Measurements from ENCODE around the gene EP400.
A peak's percentile ranks its signal among the peaks of the same experiment; 100 is the strongest.

The EP400 gene, protein sequence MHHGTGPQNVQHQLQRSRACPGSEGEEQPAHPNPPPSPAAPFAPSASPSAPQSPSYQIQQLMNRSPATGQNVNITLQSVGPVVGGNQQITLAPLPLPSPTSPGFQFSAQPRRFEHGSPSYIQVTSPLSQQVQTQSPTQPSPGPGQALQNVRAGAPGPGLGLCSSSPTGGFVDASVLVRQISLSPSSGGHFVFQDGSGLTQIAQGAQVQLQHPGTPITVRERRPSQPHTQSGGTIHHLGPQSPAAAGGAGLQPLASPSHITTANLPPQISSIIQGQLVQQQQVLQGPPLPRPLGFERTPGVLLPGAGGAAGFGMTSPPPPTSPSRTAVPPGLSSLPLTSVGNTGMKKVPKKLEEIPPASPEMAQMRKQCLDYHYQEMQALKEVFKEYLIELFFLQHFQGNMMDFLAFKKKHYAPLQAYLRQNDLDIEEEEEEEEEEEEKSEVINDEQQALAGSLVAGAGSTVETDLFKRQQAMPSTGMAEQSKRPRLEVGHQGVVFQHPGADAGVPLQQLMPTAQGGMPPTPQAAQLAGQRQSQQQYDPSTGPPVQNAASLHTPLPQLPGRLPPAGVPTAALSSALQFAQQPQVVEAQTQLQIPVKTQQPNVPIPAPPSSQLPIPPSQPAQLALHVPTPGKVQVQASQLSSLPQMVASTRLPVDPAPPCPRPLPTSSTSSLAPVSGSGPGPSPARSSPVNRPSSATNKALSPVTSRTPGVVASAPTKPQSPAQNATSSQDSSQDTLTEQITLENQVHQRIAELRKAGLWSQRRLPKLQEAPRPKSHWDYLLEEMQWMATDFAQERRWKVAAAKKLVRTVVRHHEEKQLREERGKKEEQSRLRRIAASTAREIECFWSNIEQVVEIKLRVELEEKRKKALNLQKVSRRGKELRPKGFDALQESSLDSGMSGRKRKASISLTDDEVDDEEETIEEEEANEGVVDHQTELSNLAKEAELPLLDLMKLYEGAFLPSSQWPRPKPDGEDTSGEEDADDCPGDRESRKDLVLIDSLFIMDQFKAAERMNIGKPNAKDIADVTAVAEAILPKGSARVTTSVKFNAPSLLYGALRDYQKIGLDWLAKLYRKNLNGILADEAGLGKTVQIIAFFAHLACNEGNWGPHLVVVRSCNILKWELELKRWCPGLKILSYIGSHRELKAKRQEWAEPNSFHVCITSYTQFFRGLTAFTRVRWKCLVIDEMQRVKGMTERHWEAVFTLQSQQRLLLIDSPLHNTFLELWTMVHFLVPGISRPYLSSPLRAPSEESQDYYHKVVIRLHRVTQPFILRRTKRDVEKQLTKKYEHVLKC (N-terminal part only)

DNA sequence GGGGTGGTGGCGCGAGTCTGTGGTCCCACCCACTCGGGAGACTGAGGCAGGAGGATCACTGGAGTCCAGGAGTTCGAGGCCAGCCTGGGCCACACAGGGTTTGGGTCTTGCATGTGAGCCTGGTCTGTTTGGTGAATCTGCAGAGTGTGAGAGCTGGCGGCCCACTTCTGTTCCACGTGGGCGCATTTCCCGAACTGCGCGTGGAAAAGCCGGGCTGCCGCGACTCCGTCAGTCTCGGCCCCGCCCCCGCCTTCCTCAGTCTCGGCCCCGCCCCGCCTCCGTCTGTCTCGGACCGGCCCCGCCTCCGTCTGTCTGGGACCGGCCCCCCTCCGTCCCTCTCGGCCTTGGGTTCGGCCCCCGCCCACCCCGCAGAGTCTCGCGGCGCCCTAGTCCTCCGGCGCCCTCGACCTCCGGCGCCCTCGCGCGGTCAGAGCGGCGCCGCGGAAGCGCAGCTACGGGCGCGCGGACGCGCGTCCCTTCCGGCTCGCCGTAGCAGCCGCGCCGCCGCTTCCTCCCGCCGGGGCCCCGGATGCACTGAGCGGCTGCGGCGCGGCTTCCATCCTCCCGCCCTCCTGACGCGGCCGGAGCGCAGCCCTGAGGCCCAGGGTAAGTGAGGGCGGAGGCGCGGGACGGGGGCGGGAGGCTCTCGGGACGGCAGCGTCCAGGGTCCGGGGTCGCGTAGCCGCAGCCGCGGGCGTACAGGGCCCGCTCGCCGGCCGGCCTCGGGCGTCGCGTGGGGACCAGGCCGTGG is at the start of gene EP400:
EP400 (plus strand) TSS at position 512 of the 751 bp plus-strand sequence. CDS start 10,678 bp downstream, outside the sequence.
- peak; percentile 93 for DNase-seq (ENCODE audit: low read depth)

DNA sequence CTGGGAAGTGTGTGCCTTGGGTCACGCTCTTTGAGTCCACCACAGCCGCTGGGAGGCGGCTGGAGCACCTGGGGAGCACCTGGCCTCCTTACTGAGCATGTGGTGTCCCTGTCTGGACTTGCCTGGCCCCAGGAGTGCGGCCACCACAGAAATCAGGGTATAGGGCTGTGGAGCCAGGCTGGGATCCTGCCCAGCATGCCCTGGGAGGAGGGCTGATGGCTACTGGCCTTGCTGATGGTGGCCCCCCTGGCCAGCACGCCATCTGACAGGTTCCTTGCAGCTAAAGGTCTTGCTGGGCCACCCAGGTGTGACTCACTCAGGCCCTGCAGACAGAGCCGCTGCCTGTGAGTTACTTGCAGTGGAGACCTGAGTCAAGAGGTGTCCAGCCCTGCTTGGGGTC is 49.3 kb upstream of the EP400 start:
- DNase-seq (ENCODE audit: low read depth) = peak; percentile 24

DNA sequence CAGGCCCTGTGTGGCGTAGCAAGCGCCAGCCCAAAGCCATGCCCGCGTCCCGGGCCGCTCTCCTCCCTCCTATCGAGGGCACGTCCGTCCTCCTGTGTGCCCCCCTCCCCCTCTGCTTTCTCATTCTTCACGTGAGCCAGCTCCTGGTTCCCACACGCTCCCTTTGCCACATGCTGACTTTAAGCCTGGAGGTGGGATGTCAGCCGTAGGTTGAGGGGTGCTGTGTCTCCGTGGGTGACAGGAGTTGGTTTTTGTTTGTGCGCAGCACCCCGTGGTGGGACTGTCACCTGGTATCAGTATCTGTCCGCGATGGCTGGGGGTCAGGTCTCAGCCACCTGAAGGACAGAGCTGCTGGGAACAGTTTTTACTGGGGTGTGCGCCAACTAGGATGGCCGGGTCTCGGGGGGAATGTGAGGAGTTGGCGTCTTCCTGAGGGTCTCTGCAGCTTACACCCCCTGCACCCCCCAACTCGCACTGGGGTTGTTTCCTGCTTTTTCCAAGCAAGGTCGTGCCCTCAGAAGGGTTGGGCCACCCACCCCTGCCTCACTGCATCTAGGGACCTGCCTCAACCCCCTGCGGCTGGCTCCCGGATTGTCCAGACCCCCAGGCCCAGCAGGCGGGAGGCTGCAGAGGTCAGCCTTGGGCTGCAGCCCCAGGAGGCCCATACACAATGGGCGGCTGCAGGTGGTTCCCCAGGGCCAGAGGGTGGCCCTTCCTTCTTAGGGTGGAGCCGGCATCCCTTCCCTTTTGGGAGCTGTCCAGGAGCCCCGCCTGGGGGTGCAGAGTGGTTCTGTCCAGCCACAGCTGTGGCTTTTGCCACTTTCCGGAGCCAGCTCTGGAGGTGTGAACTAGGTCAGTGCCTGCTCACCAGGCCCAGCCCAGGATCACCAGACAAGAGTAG is 48.1 kb upstream of the EP400 start:
- DNase-seq (ENCODE audit: low read depth) = no peak

DNA sequence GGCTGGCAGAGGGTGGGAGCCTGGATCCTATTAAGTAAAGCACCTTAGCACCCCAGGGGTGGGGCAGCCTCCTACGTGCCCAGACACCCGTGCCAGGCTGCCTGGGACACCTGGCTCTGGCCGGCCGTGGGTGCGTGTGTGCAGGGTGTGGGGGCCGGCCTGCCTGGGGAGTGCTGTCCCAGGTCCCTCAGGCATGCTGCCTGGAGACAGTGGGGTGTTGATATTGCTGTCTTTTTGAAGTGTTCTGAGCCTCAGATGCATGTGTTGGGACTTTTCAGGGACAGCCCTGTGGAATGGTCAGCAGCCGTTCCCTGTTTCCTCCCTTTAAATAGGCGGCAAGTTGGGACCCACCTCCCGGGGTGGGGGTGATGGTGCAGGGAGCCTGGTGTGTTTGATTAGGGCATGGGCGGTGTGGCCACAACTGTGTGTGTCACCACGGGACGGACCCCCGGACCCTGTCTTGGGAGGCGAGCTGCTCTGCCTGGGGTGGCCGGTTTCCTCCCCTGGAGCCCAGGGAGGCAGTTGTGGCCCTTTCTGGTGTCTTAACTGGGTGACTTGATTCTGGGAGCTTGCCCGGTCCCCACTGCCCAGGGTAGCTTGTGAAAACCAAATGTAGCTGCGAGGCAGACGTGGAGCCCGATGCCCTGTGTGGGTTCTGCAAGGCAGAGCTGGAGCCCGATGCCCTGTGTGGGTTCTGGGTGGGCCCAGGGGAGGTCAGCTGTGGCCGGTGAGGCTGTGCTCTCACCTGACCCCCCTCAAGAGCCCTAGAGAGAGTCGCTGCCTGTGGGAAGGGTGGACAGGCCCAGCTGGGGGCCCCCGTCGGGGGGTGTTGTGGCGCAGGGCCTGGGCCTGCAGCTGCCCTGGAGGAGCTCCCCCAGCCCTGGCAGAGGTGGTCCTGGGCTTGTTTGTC is 47.2 kb upstream of the EP400 start:
- no peak for DNase-seq (ENCODE audit: low read depth)

DNA sequence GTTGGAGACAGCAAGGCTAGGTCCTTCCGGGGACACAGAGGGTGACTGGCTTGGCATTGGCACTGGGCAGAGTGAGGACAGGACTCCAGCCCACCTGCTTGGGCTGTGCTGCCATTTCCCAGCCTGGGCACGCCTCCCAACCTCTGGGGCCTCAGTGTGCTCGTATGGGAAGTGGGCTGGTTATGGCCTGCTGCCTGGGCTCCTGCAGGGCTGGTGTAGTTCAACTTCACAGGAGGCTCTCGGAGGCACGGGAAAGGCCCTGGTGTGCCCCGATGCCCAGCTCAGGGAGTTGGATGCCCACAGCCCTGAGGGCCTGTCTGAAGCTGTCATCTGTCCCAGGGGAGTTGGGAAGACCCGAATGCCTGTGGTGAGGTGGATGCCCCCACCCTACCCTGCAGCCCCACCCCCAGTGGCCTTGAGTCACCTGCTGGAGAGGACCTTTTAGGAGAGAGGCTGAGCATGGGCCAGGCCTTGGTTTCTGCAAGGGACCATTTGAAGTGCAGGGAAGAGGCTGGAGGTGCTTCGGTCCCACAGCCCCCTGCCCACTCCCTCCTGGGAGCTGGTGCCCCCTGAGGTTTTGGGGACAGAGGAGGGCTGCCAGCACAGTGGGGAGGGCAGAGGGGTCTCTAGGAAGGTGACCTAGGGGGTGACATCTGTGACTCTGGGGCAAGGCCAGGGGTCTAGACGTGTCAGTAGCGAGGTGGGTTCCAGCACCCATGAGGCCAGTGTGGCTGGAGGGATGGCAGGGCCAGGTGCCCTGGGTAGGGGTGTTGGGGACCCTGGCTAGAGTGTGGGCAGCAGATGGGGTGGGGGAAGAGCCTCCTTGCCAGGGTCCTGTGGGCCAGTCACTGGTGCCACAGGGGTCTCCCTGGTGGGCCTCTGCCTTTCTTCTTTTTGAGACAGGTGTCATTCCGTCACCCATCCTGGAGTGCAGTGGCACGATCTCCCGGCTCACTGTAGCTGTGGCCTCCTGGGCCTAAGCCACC is 46.2 kb upstream of the EP400 start:
- no peak for DNase-seq (ENCODE audit: low read depth)

DNA sequence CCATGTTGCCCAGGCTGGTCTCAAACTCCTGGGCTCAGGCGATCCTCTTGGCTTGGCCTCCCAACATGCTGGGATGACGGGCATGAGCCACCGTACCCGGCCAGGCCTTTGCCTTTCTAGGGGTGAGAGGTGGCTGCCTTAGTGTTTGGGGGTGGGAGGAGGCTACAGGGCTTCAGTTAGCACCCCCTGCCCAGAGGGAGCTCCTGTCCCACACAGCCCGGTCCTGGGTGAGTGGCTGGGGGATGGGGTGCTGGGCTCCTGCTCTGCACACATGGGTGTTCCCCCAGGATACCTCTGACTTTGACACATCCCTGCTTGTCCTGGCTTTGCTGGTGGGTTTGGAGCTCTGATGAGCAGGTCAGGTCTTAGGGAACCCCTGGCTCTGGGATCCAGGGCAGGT is 45.4 kb upstream of the EP400 start:
- no peak for DNase-seq (ENCODE audit: low read depth)

DNA sequence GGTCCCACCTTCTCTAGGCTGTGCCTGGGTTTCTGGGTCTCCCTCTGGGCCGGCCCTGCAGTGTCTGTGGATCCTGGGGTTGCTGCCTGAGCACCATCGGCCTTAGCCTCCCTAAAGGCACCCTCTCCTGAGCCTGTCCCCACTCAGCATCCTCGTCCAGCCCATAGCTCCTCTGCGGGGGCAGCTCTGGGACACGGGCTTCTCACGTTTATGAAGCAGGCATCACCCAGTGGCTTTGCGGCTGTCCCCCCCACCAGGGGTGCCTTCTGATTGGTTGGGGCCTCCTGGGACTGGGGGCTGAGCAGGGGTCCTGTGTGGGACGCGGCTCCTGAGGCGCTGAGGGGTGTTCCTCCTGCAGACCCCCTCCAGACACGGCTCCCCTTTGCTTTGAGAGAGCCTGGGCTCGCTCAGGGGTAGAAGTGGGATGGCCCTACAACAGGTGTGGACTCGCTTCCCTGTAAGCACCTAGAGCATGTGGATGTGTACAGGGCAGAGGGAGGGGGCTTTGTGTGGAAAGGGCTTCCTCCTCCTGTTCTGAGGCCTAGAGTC is 44.6 kb upstream of the EP400 start:
- DNase-seq (ENCODE audit: low read depth) = no peak

DNA sequence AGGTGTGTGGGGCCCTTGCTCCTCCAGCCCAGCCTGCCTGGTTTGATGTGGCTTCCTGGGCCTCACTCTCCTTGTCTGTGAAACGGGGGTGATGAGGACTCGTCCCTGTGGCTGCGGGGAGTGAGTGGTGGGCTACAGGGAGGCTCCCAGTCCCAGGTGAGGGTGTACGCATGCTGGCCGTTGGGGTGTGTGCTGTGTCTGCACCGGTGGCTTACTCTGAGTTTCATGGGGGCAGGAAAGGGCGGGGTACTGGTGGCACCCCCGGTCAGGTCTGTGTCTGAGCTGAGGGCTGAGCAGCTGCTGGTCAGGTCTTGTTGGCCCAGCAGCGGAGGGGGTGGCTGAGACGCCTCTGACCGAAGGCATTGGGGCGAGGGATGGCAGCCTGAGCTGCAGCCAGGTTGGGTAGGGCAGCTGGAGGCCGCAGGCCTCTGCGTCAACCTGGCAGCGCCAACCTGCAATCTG is 44.1 kb upstream of the EP400 start:
- DNase-seq (ENCODE audit: low read depth) = no peak

DNA sequence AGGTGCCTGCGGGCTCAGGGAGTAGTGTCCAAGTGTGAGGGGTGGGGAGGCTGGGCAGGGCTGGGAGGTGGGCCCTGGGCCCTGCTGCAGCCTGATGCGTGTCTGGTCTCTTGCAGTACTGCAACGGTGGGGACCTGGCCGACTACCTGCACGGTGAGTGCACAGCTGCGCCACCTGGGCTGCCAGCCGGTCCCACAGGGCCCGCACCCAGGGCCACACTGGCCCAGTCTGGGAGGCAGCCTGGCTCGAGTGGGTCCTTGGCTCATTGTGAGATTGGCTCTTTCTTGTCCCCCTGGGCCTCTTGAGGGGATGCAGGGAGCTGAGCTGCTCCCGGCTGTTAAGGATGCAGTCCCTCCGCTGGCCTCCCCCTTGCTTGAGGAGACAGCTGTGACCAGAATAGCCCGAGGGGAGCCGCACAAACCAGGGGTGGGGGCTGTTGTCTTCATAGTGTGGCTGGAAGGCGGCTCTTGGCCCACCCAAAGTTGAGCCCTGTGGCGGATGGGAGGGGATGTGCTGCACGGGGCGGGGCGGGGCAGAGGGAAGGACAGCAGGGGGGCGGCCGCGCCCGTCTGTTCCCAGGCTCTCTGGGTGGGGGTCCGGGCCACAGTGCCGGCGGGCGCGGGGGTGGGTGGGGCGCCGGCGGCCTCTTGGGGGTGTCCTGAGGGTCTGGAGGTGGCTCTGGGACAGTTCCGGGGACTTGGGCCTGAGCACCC is 42.2 kb upstream of the EP400 start:
- DNase-seq (ENCODE audit: low read depth) = no peak

DNA sequence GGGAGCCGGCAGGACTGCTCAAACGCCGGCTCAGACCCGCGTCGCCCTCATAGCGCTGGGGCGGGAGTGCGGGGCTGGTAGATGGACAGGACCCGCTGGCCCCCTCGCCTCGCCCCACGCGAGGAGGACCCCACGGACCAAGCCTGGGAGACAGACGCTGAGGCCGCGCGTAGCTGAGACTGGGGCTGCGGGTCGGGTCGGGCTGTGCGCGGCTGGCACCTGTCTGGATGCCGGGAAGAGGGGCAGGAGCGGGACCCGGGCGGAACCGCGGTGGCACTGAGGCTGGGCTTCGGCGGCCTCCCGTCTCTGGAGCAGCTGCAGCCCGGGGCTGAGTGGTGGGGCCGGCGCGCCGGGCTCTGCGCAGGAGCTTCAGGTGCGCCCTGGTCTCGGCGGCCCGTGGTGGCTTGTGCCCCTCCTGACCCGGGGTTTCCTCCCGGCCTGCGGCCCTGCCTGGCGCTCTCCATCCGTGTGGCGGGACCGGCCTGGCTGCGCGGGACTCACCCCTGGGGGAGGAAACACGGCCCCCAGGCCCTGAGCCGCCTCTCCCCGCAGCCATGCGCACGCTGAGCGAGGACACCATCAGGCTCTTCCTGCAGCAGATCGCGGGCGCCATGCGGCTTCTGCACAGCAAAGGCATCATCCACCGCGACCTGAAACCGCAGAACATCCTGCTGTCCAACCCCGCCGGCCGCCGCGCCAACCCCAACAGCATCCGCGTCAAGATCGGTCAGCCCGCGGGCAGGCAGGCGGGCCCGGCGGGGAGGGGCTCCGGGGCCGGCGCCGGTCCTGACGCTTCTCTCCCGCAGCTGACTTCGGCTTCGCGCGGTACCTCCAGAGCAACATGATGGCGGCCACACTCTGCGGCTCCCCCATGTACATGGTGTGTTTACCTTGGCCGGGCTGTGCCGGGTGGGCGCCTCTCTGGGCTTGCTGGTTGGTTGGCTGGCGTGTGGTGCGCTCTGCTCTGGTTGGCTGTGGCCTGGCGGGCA is 41.4 kb upstream of the EP400 start:
- DNase-seq (ENCODE audit: low read depth) = no peak

DNA sequence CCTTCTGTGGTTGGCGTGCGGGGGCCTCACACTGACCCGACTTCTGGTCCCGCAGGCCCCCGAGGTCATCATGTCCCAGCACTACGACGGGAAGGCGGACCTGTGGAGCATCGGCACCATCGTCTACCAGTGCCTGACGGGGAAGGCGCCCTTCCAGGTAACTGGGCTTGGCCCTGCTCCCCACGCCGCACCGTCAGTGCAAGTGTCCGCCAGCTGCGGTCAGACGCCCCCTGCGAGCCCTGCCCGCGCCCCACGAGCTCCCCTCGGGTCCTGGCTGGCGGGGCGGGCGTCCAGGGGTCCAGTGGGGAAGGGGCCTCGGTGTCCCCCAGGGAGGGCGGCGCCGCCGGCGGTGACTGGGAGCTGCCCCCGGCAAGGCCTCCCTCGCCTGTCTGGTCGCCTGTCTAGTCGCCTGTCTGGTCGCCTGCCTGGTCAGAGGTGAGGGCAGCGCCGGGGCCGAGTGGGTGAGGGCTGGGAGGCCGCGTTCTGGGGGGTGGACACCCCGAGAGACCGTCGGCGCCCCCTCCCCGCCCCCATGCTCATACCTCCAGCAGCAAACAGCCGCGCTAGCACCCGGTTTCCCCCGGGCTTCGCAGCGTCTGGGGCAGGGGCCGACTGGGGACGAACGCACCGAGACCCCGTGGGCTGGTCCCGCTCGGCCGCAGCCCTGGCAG is 40.5 kb upstream of the EP400 start:
- DNase-seq (ENCODE audit: low read depth) = no peak

DNA sequence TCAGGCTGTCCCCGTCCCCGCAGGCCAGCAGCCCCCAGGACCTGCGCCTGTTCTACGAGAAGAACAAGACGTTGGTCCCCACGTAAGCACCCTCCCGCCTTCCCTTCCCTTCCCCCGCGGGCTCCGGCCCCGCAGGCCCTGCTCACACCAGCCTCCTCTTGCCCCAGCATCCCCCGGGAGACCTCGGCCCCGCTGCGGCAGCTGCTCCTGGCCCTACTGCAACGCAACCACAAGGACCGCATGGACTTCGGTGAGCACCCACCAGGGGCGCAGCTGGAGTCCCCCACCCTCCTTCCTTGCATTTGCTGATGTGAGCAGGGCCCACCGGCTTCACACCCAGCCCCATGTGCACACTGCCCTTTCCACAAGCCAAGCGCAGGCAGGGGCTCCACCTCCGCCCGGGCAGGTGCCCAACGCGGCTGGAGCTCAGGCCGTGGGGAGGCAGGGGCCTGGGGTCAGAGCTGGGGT is 40.0 kb upstream of the EP400 start:
- DNase-seq (ENCODE audit: low read depth) = no peak

DNA sequence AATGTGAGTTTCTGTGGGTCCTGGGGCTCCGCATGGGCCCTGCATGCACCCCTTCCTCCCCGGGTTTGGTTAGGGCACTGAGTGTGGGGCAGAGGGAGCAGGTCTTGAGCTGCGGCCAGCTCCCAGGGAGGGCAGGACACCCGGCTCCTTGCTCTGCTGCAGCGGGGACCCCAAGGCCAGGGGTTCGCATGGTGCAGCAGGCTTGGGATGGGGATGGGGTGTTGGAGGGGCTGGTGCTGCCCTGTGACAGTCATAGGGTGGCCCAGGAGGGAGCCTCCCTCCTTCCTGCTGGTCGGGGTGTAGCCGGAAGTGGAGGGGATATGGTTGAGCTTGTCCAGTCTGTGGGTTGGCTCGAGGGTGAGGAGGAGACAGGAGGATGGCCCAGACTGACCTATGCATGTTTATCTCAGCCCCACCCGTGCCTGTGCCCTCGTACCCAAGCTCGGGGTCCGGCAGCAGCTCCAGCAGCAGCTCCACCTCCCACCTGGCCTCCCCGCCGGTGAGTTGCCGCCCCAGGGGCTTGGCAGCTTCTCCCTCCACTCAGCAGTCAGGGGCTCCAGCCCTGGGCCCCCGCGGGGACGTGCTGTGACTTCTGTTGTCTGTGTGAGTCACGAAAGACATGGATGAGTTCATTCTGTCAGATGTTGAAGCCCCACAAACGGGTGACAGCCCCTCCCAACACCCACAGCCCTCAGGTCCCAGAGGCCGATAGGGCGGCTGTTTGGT is 39.3 kb upstream of the EP400 start:
- DNase-seq (ENCODE audit: low read depth) = no peak

DNA sequence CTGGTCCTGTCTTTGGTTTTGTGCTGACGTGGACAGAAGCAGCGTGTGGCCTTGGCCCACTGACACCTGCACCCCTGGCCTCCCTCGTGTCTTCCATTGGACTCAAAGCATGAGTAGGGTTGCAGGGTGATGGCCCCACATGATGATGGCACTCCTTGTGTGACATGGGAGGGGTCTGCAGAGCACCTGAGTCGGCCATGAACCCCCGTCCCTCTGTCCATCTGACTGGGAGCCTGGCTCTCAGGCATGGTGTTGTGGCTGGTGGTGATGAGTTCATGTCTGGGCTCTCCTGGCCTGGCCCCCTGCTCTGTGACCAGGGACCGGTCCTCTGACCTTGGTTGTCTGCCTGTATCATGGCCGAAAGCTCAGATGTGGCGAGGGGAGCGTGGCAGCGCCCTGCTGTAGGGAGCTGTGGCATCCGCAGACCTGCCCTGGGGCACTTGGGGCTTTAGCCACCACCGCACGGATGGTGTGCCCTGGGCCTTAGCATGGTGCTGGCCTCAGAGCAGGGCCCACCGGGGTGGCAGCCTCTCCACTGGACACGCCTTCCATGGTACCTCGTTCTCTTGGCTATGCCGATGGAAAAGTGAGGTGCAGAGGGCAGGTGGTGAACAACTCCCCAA is 38.6 kb upstream of the EP400 start:
- DNase-seq (ENCODE audit: low read depth) = no peak
